CD14-positive monocyte (primary cell): Measurements from ENCODE around the gene WASF2. TPM values are rescaled to one million over a fixed set of nuclear protein-coding genes. Genes with fewer than 3 reads are reported as not detected.

Experiments used
- DNase-seq, 3 donors: peaks; one replicate each; pipeline ENCODE4 v3.0.0-alpha.2; 2011 to 2022
- H2AFZ ChIP-seq: 2 replicates; pipeline ENCODE4 v1.6.0; 2012; ENCODE audit warnings: mild to moderate bottlenecking, low read depth, low read length, inconsistent platforms; ENCODE audit not compliant: insufficient read depth, poor library complexity, severe bottlenecking
- H3K27ac ChIP-seq, 2 donors: 1 replicate in 1 of 2; 2 replicates in 1 of 2; pipeline ENCODE4 v1.5.1; 2012 to 2013; ENCODE audit warnings: low read length in 2 of 2, control low read depth in 1 of 2, inconsistent platforms in 1 of 2, low read depth in 1 of 2, mild to moderate bottlenecking in 1 of 2
- H3K27me3 ChIP-seq, 2 donors: one replicate each; pipeline versions ENCODE4 v1.6.0 to v1.6.1; 2011 to 2013; ENCODE audit warnings: low read length in 2 of 2; ENCODE audit not compliant: control insufficient read depth in 2 of 2, insufficient read depth in 2 of 2
- H3K36me3 ChIP-seq, 2 donors: replicated peaks in 1 of 2; 1 replicate in 1 of 2; 2 replicates in 1 of 2; pipeline versions ENCODE4 v1.5.1 to v1.6.1; 2012 to 2013; ENCODE audit warnings: low read length in 2 of 2, control low read depth in 1 of 2, inconsistent platforms in 1 of 2, mild to moderate bottlenecking in 1 of 2; ENCODE audit not compliant: insufficient read depth in 2 of 2, control insufficient read depth in 1 of 2
- H3K4me1 ChIP-seq, 2 donors: 1 replicate in 1 of 2; 2 replicates in 1 of 2; pipeline versions ENCODE4 v1.5.1 to v1.6.1; 2012 to 2013; ENCODE audit warnings: low read length in 2 of 2, control low read depth in 1 of 2, inconsistent platforms in 1 of 2, mild to moderate bottlenecking in 1 of 2, moderate library complexity in 1 of 2; ENCODE audit not compliant: insufficient read depth in 2 of 2, control insufficient read depth in 1 of 2
- H3K4me2 ChIP-seq: replicated peaks from 2 replicates; pipeline ENCODE3; 2012; ENCODE audit warnings: low read length, moderate library complexity, mild to moderate bottlenecking; ENCODE audit not compliant: poor library complexity, severe bottlenecking; ENCODE audit errors: extremely low read depth
- H3K4me3 ChIP-seq, 3 experiments: fragments of 200-600 bp in 1 of 3; sonication (generic) in 1 of 3; replicated peaks in 1 of 3; 1 replicate in 2 of 3; 2 replicates in 1 of 3; pipeline ENCODE4 v1.5.1; 2011 to 2013; ENCODE audit warnings: low read length in 3 of 3, mild to moderate bottlenecking in 3 of 3, control low read depth in 2 of 3, low read depth in 2 of 3, inconsistent platforms in 1 of 3, moderate library complexity in 1 of 3
- H3K79me2 ChIP-seq: 2 replicates; pipeline ENCODE4 v1.6.0; 2012; ENCODE audit warnings: mild to moderate bottlenecking, control low read depth, inconsistent platforms, low read length, moderate library complexity; ENCODE audit not compliant: insufficient read depth
- H3K9ac ChIP-seq: 2 replicates; pipeline ENCODE4 v1.6.0; 2017; ENCODE audit warnings: low read length, mild to moderate bottlenecking; ENCODE audit not compliant: insufficient read depth, poor library complexity, severe bottlenecking
- H3K9me3 ChIP-seq, 2 donors: replicated peaks in 1 of 2; 1 replicate in 1 of 2; 2 replicates in 1 of 2; pipeline versions ENCODE4 v1.5.1 to v1.6.1; 2012 to 2013; ENCODE audit warnings: low read length in 2 of 2, control low read depth in 1 of 2; ENCODE audit not compliant: control insufficient read depth in 1 of 2, insufficient read depth in 1 of 2
- H4K20me1 ChIP-seq: 2 replicates; pipeline ENCODE4 v1.6.0; 2012; ENCODE audit warnings: mild to moderate bottlenecking, low read length, control low read depth, moderate library complexity; ENCODE audit not compliant: insufficient read depth
- H3K27ac Mint-ChIP-seq, 7 donors: one replicate each; pipeline ENCODE4 v1.8.0; 2020; ENCODE audit warnings: mild to moderate bottlenecking in 7 of 7, mixed read lengths in 7 of 7, moderate library complexity in 6 of 7, inconsistent platforms in 2 of 7
- H3K27me3 Mint-ChIP-seq, 3 donors: one replicate each; pipeline ENCODE4 v1.8.0; 2021 to 2022; ENCODE audit warnings: low read depth in 3 of 3, mild to moderate bottlenecking in 3 of 3, mixed read lengths in 3 of 3, moderate library complexity in 3 of 3, inconsistent platforms in 1 of 3
- H3K36me3 Mint-ChIP-seq, 2 donors: one replicate each; pipeline ENCODE4 v1.8.0; 2020; ENCODE audit warnings: mixed read lengths in 2 of 2, inconsistent platforms in 1 of 2, mild to moderate bottlenecking in 1 of 2
- H3K4me1 Mint-ChIP-seq: one replicate; pipeline ENCODE4 v1.8.0; 2020; ENCODE audit warnings: mild to moderate bottlenecking, mixed read lengths
- H3K4me3 Mint-ChIP-seq, 2 donors: one replicate each; pipeline ENCODE4 v1.8.0; 2020; ENCODE audit warnings: mild to moderate bottlenecking in 2 of 2, mixed read lengths in 2 of 2, moderate library complexity in 1 of 2
- H3K9me3 Mint-ChIP-seq, 7 donors: one replicate each; pipeline ENCODE4 v1.8.0; 2020 to 2022; ENCODE audit warnings: mixed read lengths in 7 of 7, mild to moderate bottlenecking in 6 of 7, moderate library complexity in 6 of 7, inconsistent platforms in 2 of 7
- CTCF ChIP-seq: fragments of 200-600 bp; IDR thresholded peaks from one replicate; pipeline ENCODE4 v1.8.0; 2022; ENCODE audit warnings: antibody characterized with exemption, mild to moderate bottlenecking
- WGBS: methylation state at CpG from one replicate; pipeline ENCODE4 v1.1.5; 2013; ENCODE audit warnings: missing lambda C conversion rate; ENCODE audit not compliant: insufficient coverage; 5-methylcytosine and 5-hydroxymethylcytosine counted together
- intact Hi-C, 2 donors: fragments of 100-400 bp; cut with micrococcal nuclease; formaldehyde crosslinking; loops; one replicate each; pipeline versions ENCODE4 v1.15.0 to v1.15.1; 2023
- polyA plus RNA-seq, 3 donors: library from polyadenylated mRNA; depleted of rRNA in 1 of 3; unstranded in 2 of 3; stranded (reverse) in 1 of 3; fragments of 300-500 nt in 2 of 3; fragments of >200 nt in 1 of 3; fragmentation: Illumina TruSeq in 2 of 3; gene quantifications; 1 replicate in 2 of 3; 2 replicates in 1 of 3; pipeline ENCODE4 v1.2.3, GENCODE V29; 2012 to 2021

The WASF2 gene
- polyA plus RNA-seq, 3 donors: 53.5 to 91.6 (median 86.4) TPM

GRCh38 chr1:27444632-27445031, 45.3 kb downstream of the WASF2 start:
- Mint-ChIP-seq H3K9me3 (no peaks in the 10 kb centered on the region), H3K27ac (peak overlapping the region in 3 of 7 donors; percentile 23 to 51 (median 25)), H3K27me3 (peaks cover 0 to 1% (median 0%) of the 10 kb centered on the region in 3 donors), H3K36me3 (peaks cover 17 to 48% of the 10 kb centered on the region in 2 donors), H3K4me1 (peaks cover 18% of the 10 kb centered on the region), H3K4me3 (no peak overlapping the region)
- H3K27ac ChIP-seq: peak overlapping the region in 1 of 2 donors; percentile 60
- intact Hi-C loops: no loop called here
- H3K27me3 ChIP-seq: no peaks in the 10 kb centered on the region
- peaks cover 3% of the 10 kb centered on the region in 2 donors for H3K4me1 ChIP-seq
- peaks cover 97% of the 10 kb centered on the region for H4K20me1 ChIP-seq
- no CpG with 5 or more reads among the region's 1 CpG for WGBS
- no peak overlapping the region for H3K9ac ChIP-seq
- peaks cover 98% of the 10 kb centered on the region for H3K79me2 ChIP-seq
- DNase-seq: no peak
- no peak overlapping the region for H3K4me3 ChIP-seq
- H3K4me2 ChIP-seq: no peak overlapping the region
- H2AFZ ChIP-seq: no peak overlapping the region
- H3K9me3 ChIP-seq: no peaks in the 10 kb centered on the region
- no peak for TF ChIP-seq CTCF
- H3K36me3 ChIP-seq: peaks cover 22 to 63% of the 10 kb centered on the region in 2 donors

- Histone ChIP-seq H3K79me2 (peaks cover 89% of the 10 kb centered on the region), H3K4me2 (peak overlapping the region; percentile 54), H3K9ac (no peak overlapping the region), H3K4me1 (peaks cover 53 to 58% of the 10 kb centered on the region in 2 donors), H3K27me3 (no peaks in the 10 kb centered on the region), H3K9me3 (no peaks in the 10 kb centered on the region), H4K20me1 (peaks cover 64% of the 10 kb centered on the region), H3K4me3 (no peak overlapping the region), H3K36me3 (peaks cover 6 to 23% of the 10 kb centered on the region in 2 donors), H3K27ac (peak overlapping the region; percentile 41 to 95), H2AFZ (no peak overlapping the region)
- Mint-ChIP-seq H3K4me1 (peaks cover 58% of the 10 kb centered on the region), H3K27me3 (no peaks in the 10 kb centered on the region), H3K9me3 (no peaks in the 10 kb centered on the region), H3K36me3 (peaks cover 11 to 35% of the 10 kb centered on the region in 2 donors), H3K27ac (peak overlapping the region; percentile 70 to 99 (median 93)), H3K4me3 (no peak overlapping the region)
- intact Hi-C loops: loop anchor here in 1 of 2 donors (10.0 kb wide), 1 partner anchor 56 kb away; the partner anchor contains the start of gene WASF2
- DNase-seq: no peak
- no peak for TF ChIP-seq CTCF
- no CpG with 5 or more reads among the region's 2 CpGs for WGBS
Measured at GRCh38 chr1:27439150-27439549, 50.8 kb downstream of the WASF2 start.
